Panc1 (cell line): ENCODE data around the gene PPDPF.

Experiments used
- CTCF ChIP-seq: fragments of 450-650 bp; IDR thresholded peaks from 2 replicates; pipeline ENCODE4 v1.5.1; 2017; ENCODE audit warnings: mild to moderate bottlenecking
- POLR2AphosphoS5 ChIP-seq: IDR thresholded peaks from 2 replicates; pipeline ENCODE4 v1.6.1; 2012; ENCODE audit warnings: mild to moderate bottlenecking, low read depth, low read length, moderate library complexity
- SIN3A ChIP-seq: IDR thresholded peaks from 2 replicates; pipeline ENCODE4 v1.6.1; 2012; ENCODE audit warnings: low read depth, mild to moderate bottlenecking, low read length, moderate library complexity, borderline replicate concordance; ENCODE audit not compliant: insufficient read depth
- TF ChIP-seq, protein P1 (sequence below), 2 experiments: IDR thresholded peaks; 2 replicates each; pipeline ENCODE4 v1.6.1; 2011 to 2012; ENCODE audit warnings: low read depth in 2 of 2, control low read depth in 1 of 2, low read length in 1 of 2, mild to moderate bottlenecking in 1 of 2, moderate library complexity in 1 of 2; ENCODE audit not compliant: insufficient read depth in 1 of 2

DNA sequence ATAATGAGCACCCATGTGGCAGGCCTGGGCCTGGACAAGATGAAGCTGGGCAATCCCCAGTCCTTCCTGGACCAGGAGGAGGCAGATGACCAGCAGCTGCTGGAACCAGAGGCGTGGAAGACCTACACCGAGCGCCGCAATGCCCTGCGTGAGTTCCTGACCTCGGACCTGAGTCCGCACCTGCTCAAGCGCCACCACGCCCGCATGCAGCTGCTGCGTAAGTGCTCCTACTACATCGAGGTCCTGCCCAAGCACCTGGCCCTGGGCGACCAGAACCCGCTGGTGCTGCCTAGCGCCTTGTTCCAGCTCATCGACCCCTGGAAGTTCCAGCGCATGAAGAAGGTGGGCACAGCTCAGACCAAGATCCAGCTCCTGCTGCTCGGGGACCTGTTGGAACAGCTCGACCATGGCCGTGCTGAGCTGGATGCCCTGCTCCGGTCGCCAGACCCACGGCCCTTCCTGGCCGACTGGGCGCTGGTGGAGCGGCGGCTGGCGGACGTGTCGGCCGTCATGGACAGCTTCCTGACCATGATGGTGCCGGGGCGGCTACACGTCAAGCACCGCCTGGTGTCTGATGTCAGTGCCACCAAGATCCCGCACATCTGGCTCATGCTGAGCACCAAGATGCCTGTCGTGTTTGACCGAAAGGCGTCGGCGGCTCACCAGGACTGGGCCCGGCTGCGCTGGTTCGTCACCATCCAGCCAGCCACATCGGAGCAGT lies 35.3 kb downstream of the PPDPF start:
- TF ChIP-seq CTCF (no peak), POLR2AphosphoS5 (no peak), SIN3A (no peak)
- TF ChIP-seq, protein P1, sequence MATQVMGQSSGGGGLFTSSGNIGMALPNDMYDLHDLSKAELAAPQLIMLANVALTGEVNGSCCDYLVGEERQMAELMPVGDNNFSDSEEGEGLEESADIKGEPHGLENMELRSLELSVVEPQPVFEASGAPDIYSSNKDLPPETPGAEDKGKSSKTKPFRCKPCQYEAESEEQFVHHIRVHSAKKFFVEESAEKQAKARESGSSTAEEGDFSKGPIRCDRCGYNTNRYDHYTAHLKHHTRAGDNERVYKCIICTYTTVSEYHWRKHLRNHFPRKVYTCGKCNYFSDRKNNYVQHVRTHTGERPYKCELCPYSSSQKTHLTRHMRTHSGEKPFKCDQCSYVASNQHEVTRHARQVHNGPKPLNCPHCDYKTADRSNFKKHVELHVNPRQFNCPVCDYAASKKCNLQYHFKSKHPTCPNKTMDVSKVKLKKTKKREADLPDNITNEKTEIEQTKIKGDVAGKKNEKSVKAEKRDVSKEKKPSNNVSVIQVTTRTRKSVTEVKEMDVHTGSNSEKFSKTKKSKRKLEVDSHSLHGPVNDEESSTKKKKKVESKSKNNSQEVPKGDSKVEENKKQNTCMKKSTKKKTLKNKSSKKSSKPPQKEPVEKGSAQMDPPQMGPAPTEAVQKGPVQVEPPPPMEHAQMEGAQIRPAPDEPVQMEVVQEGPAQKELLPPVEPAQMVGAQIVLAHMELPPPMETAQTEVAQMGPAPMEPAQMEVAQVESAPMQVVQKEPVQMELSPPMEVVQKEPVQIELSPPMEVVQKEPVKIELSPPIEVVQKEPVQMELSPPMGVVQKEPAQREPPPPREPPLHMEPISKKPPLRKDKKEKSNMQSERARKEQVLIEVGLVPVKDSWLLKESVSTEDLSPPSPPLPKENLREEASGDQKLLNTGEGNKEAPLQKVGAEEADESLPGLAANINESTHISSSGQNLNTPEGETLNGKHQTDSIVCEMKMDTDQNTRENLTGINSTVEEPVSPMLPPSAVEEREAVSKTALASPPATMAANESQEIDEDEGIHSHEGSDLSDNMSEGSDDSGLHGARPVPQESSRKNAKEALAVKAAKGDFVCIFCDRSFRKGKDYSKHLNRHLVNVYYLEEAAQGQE (IDR thresholded peaks at IDR 0.05; ENCODE audit: insufficient read depth in 1 of 2, low read depth in 2 of 2, low read length in 1 of 2): no peak
